HEK293 (cell line): ENCODE results near the gene ITPKB.

Experiments used
- CTCF ChIA-PET: fragments of 350-600 bp; formaldehyde crosslinking; extraction: SDS; loops from one replicate; lab custom pipeline; 2021; ENCODE audit warnings: antibody characterized with exemption; lab: Yijun Ruan, JAX
- POLR2A ChIA-PET: fragments of 300-600 bp; formaldehyde crosslinking; extraction: SDS; loops from one replicate; lab custom pipeline; 2020; ENCODE audit warnings: antibody characterized with exemption, inconsistent platforms; lab: Yijun Ruan, JAX
- H3K27ac ChIP-seq: fragments of 200-500 bp; sonication (Bioruptor generic); 2 replicates; pipeline ENCODE4 v1.5.1; 2014; ENCODE audit warnings: low read depth, low read length, control low read depth, inconsistent platforms; ENCODE audit errors: extremely low read depth
- H3K36me3 ChIP-seq, 2 experiments: fragments of 200-500 bp in 1 of 2; sonication (Bioruptor generic) in 1 of 2; 1 replicate in 1 of 2; 2 replicates in 1 of 2; pipeline ENCODE4 v1.5.1; 2014 to 2017; ENCODE audit warnings: inconsistent platforms in 2 of 2, low read length in 2 of 2; ENCODE audit not compliant: control insufficient read depth in 2 of 2, insufficient read depth in 1 of 2
- H3K4me1 ChIP-seq: fragments of 200-500 bp; sonication (Bioruptor generic); 2 replicates; pipeline ENCODE4 v1.5.1; 2014; ENCODE audit warnings: mild to moderate bottlenecking, low read length, inconsistent platforms; ENCODE audit not compliant: control insufficient read depth, insufficient read depth
- H3K4me3 ChIP-seq: 2 replicates; pipeline ENCODE4 v1.5.1; 2011; ENCODE audit warnings: low read depth, mild to moderate bottlenecking, control low read depth, low read length, moderate library complexity
- H3K9me3 ChIP-seq: fragments of 200-500 bp; sonication (Bioruptor generic); 2 replicates; pipeline ENCODE4 v1.5.1; 2014; ENCODE audit warnings: low read depth, low read length, inconsistent platforms; ENCODE audit not compliant: control insufficient read depth, insufficient read depth
- GLIS2 ChIP-seq: fragments of 450-650 bp; formaldehyde crosslinking; IDR thresholded peaks from 2 replicates; pipeline ENCODE4 v1.5.1; 2016; ENCODE audit warnings: missing biosample characterization, missing genetic modification characterization
- KLF17 ChIP-seq: fragments of 450-650 bp; formaldehyde crosslinking; IDR thresholded peaks from 2 replicates; pipeline ENCODE4 v1.5.1; 2016; ENCODE audit warnings: missing biosample characterization, missing genetic modification characterization
- REST ChIP-seq: fragments of 450-650 bp; formaldehyde crosslinking; IDR thresholded peaks from 2 replicates; pipeline ENCODE4 v1.5.1; 2016; ENCODE audit warnings: missing biosample characterization, missing genetic modification characterization
- SCRT1 ChIP-seq: fragments of 450-650 bp; formaldehyde crosslinking; IDR thresholded peaks from 2 replicates; pipeline ENCODE4 v1.5.1; 2016; ENCODE audit warnings: missing biosample characterization, missing genetic modification characterization, borderline replicate concordance
- ZBTB1 ChIP-seq: fragments of 450-650 bp; formaldehyde crosslinking; IDR thresholded peaks from 2 replicates; pipeline ENCODE4 v1.5.1; 2016; ENCODE audit warnings: missing biosample characterization, missing genetic modification characterization
- ZBTB48 ChIP-seq: fragments of 450-650 bp; formaldehyde crosslinking; IDR thresholded peaks from 2 replicates; pipeline ENCODE4 v1.5.1; 2016; ENCODE audit warnings: missing biosample characterization, missing genetic modification characterization
- ZFP3 ChIP-seq: fragments of 450-650 bp; formaldehyde crosslinking; IDR thresholded peaks from 2 replicates; pipeline ENCODE4 v1.5.1; 2016; ENCODE audit warnings: low read depth, missing biosample characterization, missing genetic modification characterization
- ZIC2 ChIP-seq: fragments of 450-650 bp; formaldehyde crosslinking; IDR thresholded peaks from 2 replicates; pipeline ENCODE4 v1.5.1; 2016; ENCODE audit warnings: missing biosample characterization, missing genetic modification characterization
- ZNF114 ChIP-seq: fragments of 450-650 bp; formaldehyde crosslinking; IDR thresholded peaks from 2 replicates; pipeline ENCODE4 v1.5.0; 2017; ENCODE audit warnings: missing biosample characterization, missing genetic modification characterization
- ZNF169 ChIP-seq: fragments of 450-650 bp; formaldehyde crosslinking; IDR thresholded peaks from 2 replicates; pipeline ENCODE4 v1.5.1; 2016; ENCODE audit warnings: missing biosample characterization, missing genetic modification characterization
- ZNF23 ChIP-seq: fragments of 450-650 bp; formaldehyde crosslinking; IDR thresholded peaks from 2 replicates; pipeline ENCODE4 v1.5.1; 2016; ENCODE audit warnings: missing biosample characterization, missing genetic modification characterization, borderline replicate concordance
- ZNF600 ChIP-seq: fragments of 450-650 bp; formaldehyde crosslinking; IDR thresholded peaks from 2 replicates; pipeline ENCODE4 v1.5.1; 2016; ENCODE audit warnings: missing biosample characterization, missing genetic modification characterization
- ZNF692 ChIP-seq: fragments of 450-650 bp; formaldehyde crosslinking; IDR thresholded peaks from 2 replicates; pipeline ENCODE4 v1.5.1; 2016; ENCODE audit warnings: missing biosample characterization, missing genetic modification characterization
- ZNF792 ChIP-seq: fragments of 450-650 bp; formaldehyde crosslinking; IDR thresholded peaks from 2 replicates; pipeline ENCODE4 v1.5.1; 2016; ENCODE audit warnings: missing biosample characterization, missing genetic modification characterization
- TF ChIP-seq, protein P1 (sequence below): fragments of 450-650 bp; formaldehyde crosslinking; IDR thresholded peaks from 2 replicates; pipeline ENCODE4 v1.5.1; 2016; ENCODE audit warnings: missing biosample characterization, missing genetic modification characterization

The ITPKB gene

GRCh38 chr1:226784081-226785049 is 45.3 kb upstream of the ITPKB start (continued):
- TF ChIP-seq ZBTB48: 0 out of 2 replicates have a peak, but pooled peaks have one; percentile 27
- 0 out of 2 replicates have a peak, but pooled peaks have one; percentile 27 for TF ChIP-seq SCRT1 (tag by site-specific recombination)

DNA sequence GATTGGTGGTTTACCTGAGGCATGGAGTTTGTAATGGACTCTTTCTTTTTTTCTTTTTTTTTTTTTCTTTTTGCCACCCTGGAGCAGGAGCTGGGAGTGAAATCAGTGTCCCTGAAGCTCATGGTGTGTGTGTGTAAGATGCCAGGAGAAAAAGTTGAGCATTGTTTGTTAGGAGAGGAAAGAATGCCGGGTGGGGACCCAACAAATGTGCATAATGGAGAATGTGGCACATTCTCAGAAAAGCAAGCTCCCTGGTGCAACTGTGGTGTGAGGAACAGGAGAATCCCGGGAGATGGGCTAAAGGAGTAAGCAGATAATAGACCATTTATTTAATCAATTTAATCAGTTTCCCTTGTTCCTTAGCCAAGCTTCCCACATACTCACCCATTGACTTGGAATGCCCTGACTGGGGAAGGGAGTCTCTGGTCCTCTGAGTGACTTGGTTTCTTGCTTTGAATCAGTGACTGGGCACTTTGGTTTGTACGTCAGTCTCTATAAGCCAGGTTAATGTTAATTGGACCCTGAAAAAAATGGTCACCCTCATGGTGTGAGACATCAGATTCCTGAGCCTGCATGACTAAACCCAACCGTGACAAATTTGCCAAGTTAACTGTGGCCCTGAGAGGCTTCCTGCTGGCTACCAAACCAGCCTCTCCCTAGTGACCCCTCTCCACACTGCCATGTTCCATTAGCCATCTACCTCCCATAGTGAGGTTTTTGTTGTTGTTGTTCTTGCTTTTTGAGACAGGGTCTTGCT is 43.9 kb upstream of the ITPKB start:
- Histone ChIP-seq H3K4me3 (no peak overlapping the region), H3K27ac (no peak overlapping the region), H3K4me1 (peaks cover 12% of the 10 kb centered on the region; the same call in 1 of the 2 replicates), H3K9me3 (no peaks in the 10 kb centered on the region), H3K36me3 (no peaks in the 10 kb centered on the region)
- ChIA-PET CTCF (interaction anchor here (0.6 to 0.9 kb wide), 2 partner anchors 21 to 41 kb away, joined by 3 to 6 read pairs; no protein-coding TSS in a partner anchor), POLR2A (interaction anchor here (0.7 kb wide), 1 partner anchor 21 kb away, joined by 3 read pairs; no protein-coding TSS in a partner anchor)
- TF ChIP-seq ZNF600 (tag by site-specific recombination): no peak
- no peak for TF ChIP-seq KLF17
- TF ChIP-seq ZIC2 (tag by site-specific recombination): peak; percentile 95
- TF ChIP-seq ZNF792: no peak
- no peak for TF ChIP-seq ZNF114 (tag by site-specific recombination)
- no peak for TF ChIP-seq ZFP3 (tag by site-specific recombination)
- no peak for TF ChIP-seq ZNF23
- TF ChIP-seq GLIS2 (tag by site-specific recombination): 0 out of 2 replicates have a peak, but pooled peaks have one; percentile 18
- TF ChIP-seq ZNF692: no peak
- TF ChIP-seq ZNF169 (tag by site-specific recombination): no peak
- TF ChIP-seq, protein P1, sequence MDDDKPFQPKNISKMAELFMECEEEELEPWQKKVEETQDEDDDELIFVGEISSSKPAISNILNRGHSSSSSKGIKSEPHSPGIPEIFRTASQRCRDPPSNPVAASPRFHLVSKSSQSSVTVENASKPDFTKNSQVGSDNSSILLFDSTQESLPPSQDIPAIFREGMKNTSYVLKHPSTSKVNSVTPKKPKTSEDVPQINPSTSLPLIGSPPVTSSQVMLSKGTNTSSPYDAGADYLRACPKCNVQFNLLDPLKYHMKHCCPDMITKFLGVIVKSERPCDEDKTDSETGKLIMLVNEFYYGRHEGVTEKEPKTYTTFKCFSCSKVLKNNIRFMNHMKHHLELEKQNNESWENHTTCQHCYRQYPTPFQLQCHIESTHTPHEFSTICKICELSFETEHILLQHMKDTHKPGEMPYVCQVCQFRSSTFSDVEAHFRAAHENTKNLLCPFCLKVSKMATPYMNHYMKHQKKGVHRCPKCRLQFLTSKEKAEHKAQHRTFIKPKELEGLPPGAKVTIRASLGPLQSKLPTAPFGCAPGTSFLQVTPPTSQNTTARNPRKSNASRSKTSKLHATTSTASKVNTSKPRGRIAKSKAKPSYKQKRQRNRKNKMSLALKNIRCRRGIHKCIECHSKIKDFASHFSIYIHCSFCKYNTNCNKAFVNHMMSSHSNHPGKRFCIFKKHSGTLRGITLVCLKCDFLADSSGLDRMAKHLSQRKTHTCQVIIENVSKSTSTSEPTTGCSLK: no peak
- TF ChIP-seq ZBTB1 (tag by site-specific recombination): no peak

DNA sequence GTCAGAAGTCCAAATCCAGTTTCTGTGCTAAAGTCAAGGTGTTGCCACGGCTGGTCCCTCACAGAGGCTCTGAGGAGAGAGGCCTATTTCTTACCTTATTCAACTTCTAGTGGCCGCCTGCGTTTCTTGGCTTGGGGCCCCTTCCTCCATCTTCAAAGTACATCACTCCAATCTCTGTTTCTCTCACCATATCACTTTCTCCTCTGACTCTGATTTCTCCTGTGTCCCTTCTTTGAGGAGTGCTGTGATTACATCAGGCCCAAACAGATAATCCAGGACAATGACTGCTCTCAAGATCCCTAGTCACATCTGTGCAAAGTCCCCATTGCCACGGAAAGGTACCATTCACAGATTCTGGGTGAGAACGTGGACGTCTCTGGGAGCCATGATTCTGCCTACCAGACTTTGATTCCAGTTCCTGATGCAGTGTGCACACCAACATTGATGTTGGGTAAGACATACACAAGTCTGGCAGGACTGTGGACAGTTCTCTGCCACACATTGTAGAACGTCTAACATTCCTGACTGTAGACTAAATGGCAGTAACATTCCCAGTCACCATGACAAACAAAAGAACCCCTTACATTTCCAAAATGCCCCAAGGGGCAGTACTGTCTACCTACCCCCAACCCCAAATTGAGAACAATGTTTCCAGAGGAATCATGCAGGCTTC is 43.0 kb upstream of the ITPKB start:
- no peaks in the 10 kb centered on the region; the same call in 1 of the 2 replicates for H3K9me3 ChIP-seq
- no peak overlapping the region for H3K4me3 ChIP-seq
- peaks cover 12% of the 10 kb centered on the region; the same call in 1 of the 2 replicates for H3K4me1 ChIP-seq
- TF ChIP-seq, protein P1: no peak
- TF ChIP-seq REST: peak; percentile 86
- no peaks in the 10 kb centered on the region for H3K36me3 ChIP-seq
- CTCF ChIA-PET: no interaction called here
- H3K27ac ChIP-seq: no peak overlapping the region
- POLR2A ChIA-PET: no interaction called here
